ENCODE data around the gene NCAPH2.
"Not testable (repeated sequence)": the region's sequence is repeated elsewhere in the genome, so short reads cannot be mapped to it uniquely, and the experiment has no call there.

Gene NCAPH2

GRCh38 chr22:50531546-50531961, 23.5 kb downstream of the NCAPH2 start:
- no peak for DNase-seq

DNA sequence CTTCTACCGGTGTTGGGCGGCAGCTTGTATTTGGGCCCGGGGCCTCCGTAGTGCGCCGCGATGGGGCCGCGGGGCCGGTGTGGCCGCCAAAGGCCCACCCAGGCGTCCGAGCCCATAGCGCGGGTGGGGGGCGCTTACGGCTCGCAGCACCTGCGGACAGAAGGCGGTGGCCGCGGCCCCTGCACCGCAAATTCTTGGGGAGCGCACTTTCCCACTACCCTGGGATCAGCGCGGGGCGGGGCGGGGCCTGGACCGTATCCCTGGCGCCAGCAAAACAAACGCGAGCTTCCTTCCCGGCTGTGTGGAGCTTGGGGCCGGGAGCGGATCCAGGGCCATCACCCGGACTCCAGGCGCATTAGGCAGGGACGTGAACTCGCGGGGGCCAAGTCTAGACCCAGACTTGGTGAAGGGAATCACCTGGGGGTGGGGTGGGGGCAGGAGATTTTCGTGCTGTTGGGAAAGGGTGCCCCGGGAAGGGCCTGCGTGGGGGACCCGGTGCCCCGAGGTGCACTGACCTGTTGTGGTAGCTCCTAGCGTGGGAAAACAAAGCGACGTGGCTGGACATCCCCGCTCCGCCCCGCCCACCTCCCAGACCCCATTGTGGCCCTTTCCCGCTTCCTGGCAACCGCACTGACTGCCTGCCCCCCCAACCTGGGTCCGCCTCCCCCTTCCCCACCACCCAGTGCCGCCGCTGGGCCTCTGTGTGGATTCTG, 24.1 kb downstream of the NCAPH2 start:
- no peak for DNase-seq

GRCh38 chr22:50532824-50533796, 25.1 kb downstream of the NCAPH2 start:
- DNase-seq, result no peak

- not testable (repeated sequence) for DNase-seq
Measured at GRCh38 chr22:50533856-50534711, 26.1 kb downstream of the NCAPH2 start.

DNA sequence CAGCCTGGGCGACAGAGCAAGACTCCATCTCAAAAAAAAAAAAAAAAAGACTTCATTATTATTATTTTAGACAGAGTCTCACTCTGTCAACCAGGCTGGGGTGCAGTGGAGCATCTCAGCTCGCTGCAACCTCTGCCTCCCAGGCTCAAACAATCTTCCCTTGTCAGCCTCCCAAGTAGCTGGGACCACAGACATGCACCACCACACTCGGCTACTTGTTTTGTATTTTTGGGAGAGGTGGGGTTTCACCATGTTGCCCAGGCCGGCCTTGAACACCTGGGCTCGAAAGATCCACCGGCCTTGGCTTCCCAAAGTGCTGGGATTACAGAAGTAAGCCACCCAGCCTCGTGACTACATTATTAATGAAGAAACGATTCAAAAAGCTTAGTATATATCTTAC, 27.1 kb downstream of the NCAPH2 start:
- DNase-seq, result no peak

- DNase-seq, result no peak
Measured at GRCh38 chr22:50536226-50536625, 28.2 kb downstream of the NCAPH2 start.

GRCh38 chr22:50537765-50538164, 29.7 kb downstream of the NCAPH2 start:
- no peak for DNase-seq

DNA sequence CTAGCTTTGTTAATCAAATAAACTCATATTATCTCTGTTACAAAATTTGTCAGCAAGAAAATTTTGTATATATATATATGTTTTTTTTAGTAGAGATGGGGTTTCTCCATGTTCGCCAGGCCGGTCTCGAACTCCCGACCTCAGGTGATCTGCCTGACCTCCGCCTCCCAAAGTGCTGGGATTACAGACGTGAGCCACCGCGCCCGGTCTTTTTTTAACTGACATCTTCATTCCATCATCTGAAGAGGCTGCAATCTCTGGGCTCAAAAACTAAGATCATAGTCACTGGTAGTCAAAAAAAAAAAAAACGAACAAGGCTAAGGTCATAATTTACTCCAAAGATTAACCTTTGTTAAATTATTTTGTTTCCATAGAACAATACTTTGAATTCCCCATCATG, 32.4 kb downstream of the NCAPH2 start:
- DNase-seq, result no peak

- not testable (repeated sequence) for DNase-seq
Measured at GRCh38 chr22:50541667-50542026, 33.6 kb downstream of the NCAPH2 start.

DNA sequence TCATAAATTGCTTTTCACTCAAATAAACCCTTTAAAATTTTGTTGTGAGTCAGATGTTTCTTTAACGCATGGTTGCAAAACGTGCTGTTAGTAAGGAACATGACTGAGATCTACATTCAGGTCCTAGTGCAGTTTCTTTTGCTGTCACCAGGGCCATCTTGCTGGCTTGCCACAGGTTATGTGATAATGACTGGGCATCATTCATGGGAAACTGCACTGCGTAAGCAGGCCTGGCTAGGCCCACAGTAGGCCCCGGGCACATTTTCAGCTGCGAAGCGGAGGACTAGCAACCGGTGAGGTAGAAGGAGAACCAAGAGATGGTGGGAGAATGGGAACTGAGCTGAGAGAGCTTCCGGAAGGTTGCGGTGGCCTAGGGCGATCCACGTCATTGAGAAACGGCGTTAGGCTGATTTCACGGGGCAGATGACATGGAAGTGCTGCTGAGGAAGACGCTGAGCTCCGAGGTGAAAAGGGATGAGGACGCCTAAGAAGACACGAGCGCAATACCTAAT, 34.4 kb downstream of the NCAPH2 start:
- DNase-seq, result no peak

DNA sequence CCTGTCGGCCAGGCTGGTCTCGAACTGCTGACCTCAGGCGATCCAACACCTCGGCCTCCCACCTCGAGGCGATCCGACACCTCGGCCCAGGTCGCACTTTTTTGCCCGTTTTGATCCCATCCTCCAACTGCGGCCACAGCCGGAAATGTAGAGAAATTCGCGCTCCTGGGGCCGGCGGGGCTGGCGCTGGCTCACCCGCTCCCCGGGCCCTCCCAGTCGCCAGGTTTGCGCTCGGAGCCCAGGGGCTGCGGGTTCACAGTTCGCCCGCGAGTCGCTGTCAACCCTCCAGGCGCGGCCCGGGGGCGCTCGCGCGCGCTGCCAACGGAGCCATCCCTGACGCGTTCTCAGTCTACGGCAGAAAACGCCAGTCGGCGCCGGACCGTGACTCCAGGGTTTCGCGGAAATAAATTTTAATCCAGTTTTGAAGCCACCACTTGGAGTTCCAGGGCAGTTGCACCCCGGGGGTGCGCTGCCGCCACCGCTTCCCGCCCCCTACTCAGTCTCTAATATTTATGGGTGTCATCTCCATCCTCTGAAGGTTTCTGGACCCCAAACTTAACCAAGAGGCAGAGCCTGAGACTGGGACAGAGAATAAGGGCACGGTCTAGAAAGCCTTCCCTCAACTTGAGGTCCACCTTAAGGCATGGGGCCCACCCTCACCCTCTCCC, 36.2 kb downstream of the NCAPH2 start:
- peak; percentile 16 for DNase-seq

DNA sequence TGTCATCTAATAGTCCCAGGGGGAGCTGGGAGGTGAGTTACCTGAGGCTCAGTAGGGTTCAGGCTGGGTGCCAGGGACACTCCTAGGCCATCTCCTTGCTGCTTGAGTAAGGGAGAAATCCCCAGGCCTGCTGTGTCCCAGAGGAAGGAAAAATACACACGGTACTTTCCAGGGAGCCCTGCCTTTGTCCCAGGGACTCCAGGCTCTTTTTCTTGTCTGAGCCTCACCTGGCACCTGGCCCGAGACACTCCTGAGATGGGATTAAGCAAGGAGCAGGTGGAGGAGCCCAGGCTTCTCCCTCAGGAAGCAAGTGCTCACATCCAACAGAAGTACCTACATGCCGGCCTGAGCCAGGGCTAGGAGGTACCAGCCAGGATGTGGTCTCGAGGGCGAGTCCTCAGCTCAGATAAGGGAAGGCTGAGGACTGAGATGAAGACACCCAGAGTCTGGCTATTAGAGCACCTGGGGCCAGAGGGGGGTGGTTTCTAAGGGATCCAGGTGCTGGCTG, 36.8 kb downstream of the NCAPH2 start:
- DNase-seq, result no peak

- DNase-seq, result no peak
Measured at GRCh38 chr22:50545522-50546325, 37.7 kb downstream of the NCAPH2 start, which contains the start of gene KLHDC7B. TSS of gene KLHDC7B (plus strand) at chr22:50545899. CDS start at chr22:50546244, 345 bp downstream.

GRCh38 chr22:50546326-50547262, 38.6 kb downstream of the NCAPH2 start:
- no peak for DNase-seq

DNA sequence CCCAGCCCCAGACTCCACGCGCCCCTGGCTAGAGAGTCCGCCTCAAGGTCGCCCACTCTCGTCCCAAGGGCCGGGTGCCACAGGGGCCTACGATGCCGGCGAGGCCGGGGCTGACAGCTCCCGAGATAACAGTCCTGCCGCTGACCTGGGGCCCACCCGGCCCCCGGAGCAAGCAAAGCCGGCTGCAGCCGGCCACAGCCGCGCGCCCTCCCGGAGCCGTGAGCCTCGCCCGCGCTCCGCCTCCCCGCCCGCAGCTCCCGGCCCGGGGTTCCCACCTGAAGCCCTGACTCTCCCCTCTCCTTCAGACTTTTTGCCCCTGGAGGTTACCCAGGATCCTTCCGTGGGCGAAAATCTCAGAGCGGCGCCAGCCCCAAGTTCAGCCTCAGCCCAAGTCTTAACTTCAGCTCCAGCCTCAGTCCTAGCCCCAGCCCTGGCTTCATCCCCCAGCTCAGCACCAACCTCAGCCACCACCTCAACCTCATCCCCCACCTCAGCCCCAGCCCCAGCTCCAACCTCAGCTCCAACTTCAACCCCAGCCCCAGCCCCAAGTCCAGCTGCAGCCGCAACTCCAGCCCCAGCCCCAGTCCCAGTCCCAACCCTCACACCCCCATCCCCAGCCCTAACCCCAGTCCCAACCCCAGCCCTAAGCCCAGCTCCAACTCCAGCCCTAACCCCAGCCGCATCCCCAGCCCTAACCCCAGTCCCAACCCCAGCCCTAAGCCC, 39.4 kb downstream of the NCAPH2 start:
- no peak for DNase-seq

GRCh38 chr22:50548040-50548920, 40.3 kb downstream of the NCAPH2 start:
- DNase-seq, result no peak

DNA sequence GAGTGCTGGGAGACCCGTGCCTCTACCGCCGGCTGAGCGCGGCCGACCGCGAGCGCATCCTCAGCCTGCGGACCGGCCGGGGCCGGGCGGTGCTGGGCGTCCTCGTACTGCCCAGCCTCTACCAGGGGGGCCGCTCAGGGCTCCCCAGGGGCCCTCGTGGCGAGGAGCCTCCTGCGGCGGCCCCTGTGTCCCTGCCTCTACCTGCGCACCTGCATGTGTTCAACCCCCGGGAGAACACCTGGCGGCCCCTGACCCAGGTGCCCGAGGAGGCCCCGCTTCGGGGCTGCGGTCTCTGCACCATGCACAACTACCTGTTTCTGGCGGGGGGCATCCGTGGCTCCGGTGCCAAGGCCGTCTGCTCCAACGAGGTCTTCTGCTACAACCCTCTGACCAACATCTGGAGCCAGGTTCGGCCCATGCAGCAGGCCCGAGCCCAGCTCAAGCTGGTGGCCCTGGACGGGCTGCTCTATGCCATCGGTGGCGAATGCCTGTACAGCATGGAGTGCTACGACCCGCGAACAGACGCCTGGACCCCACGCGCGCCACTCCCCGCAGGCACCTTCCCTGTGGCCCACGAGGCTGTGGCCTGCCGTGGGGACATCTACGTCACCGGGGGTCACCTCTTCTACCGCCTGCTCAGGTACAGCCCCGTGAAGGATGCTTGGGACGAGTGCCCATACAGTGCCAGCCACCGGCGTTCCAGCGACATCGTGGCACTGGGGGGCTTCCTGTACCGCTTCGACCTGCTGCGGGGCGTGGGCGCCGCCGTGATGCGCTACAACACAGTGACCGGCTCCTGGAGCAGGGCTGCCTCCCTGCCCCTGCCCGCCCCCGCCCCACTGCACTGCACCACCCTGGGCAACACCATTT, 41.1 kb downstream of the NCAPH2 start:
- DNase-seq, result no peak

Measured in NCI-H1694 treated with DMSO at 0.1 percent for 48 hours (cell line).